Panc1 (cell line): ENCODE results near the gene CRHR2. TPM values are rescaled to one million over a fixed set of nuclear protein-coding genes. Genes with fewer than 3 reads are reported as not detected.

Source experiments
- ATAC-seq: fragments of 200-7000 bp; cut with Tn5 transposase; 2 replicates; pipeline ENCODE4 v1.9.1; 2020; ENCODE audit warnings: mild to moderate bottlenecking, moderate library complexity
- BruUV-seq: library from RNA; stranded (reverse); fragments of 400-500 nt; replicated peaks from 2 replicates; lab custom pipeline; 2021; lab: Mats Ljungman, UMichigan
- CTCF ChIA-PET: fragments of 300-600 bp; sonication (Branson Sonifier 250); formaldehyde crosslinking; loops from one replicate; lab custom pipeline; 2022; ENCODE audit warnings: antibody characterized with exemption; lab: Charles Lee
- POLR2A ChIA-PET: fragments of 300-600 bp; sonication (Branson Sonifier 250); formaldehyde crosslinking; loops from one replicate; lab custom pipeline; 2022; ENCODE audit warnings: antibody characterized with exemption; lab: Charles Lee
- DNase-seq: peaks from one replicate; pipeline ENCODE4 v3.0.0-alpha.2; 2010; ENCODE audit warnings: low read depth, low spot score
- H3K27ac ChIP-seq: 2 replicates; pipeline ENCODE4 v1.5.1; 2011; ENCODE audit warnings: mild to moderate bottlenecking, low read length, inconsistent platforms
- H3K27me3 ChIP-seq: fragments of 200-500 bp; sonication (Bioruptor generic); 2 replicates; pipeline ENCODE4 v1.6.0; 2014; ENCODE audit warnings: low read length, inconsistent platforms; ENCODE audit not compliant: control insufficient read depth, insufficient read depth
- H3K36me3 ChIP-seq: fragments of 200-500 bp; sonication (Bioruptor generic); 2 replicates; pipeline ENCODE4 v1.5.1; 2014; ENCODE audit warnings: inconsistent platforms, mild to moderate bottlenecking, low read length, moderate library complexity; ENCODE audit not compliant: control insufficient read depth, insufficient read depth
- H3K4me1 ChIP-seq: 2 replicates; pipeline ENCODE4 v1.5.1; 2011; ENCODE audit warnings: inconsistent platforms, mild to moderate bottlenecking, low read length, moderate library complexity; ENCODE audit not compliant: control insufficient read depth, insufficient read depth
- H3K4me3 ChIP-seq, 2 experiments: 2 replicates each; pipeline ENCODE4 v1.5.1; 2011 to 2012; ENCODE audit warnings: low read depth in 2 of 2, low read length in 2 of 2, mild to moderate bottlenecking in 2 of 2, inconsistent platforms in 1 of 2, moderate library complexity in 1 of 2
- H3K9me3 ChIP-seq: fragments of 200-500 bp; sonication (Bioruptor generic); 2 replicates; pipeline ENCODE4 v1.5.1; 2014; ENCODE audit warnings: low read depth, mild to moderate bottlenecking, inconsistent platforms, low read length, moderate library complexity; ENCODE audit not compliant: control insufficient read depth, insufficient read depth
- POLR2AphosphoS5 ChIP-seq: IDR thresholded peaks from 2 replicates; pipeline ENCODE4 v1.6.1; 2012; ENCODE audit warnings: mild to moderate bottlenecking, low read depth, low read length, moderate library complexity
- SIN3A ChIP-seq: IDR thresholded peaks from 2 replicates; pipeline ENCODE4 v1.6.1; 2012; ENCODE audit warnings: low read depth, mild to moderate bottlenecking, low read length, moderate library complexity, borderline replicate concordance; ENCODE audit not compliant: insufficient read depth
- TCF7L2 ChIP-seq: IDR thresholded peaks from 2 replicates; pipeline ENCODE4 v1.6.1; 2011; ENCODE audit warnings: mild to moderate bottlenecking, low read depth, low read length, inconsistent platforms
- in situ Hi-C: cut with HindIII; loops from 2 replicates; pipeline ENCODE4 v1.10.0; 2016; ENCODE audit warnings: low sequenced_read_pairs, low pct_unique_long_range_greater_than_20kb
- intact Hi-C: fragments of 100-400 bp; cut with micrococcal nuclease; formaldehyde crosslinking; loops from one replicate; pipeline ENCODE4 v1.10.0; 2022; ENCODE audit not compliant: unreplicated experiment
- total RNA-seq: library from RNA; stranded (reverse); gene quantifications from one replicate; pipeline ENCODE4 v1.2.1, GENCODE V29; 2021; ENCODE audit not compliant: unreplicated experiment
- TF ChIP-seq, protein P1 (sequence below), 2 experiments: IDR thresholded peaks; 2 replicates each; pipeline ENCODE4 v1.6.1; 2011 to 2012; ENCODE audit warnings: low read depth in 2 of 2, control low read depth in 1 of 2, low read length in 1 of 2, mild to moderate bottlenecking in 1 of 2, moderate library complexity in 1 of 2; ENCODE audit not compliant: insufficient read depth in 1 of 2
- TF ChIP-seq, protein P2 (sequence below): fragments of 450-650 bp; IDR thresholded peaks from 2 replicates; pipeline ENCODE4 v1.5.1; 2017; ENCODE audit warnings: mild to moderate bottlenecking

The CRHR2 gene
- total RNA-seq, 1 experiment from 2014 or later, result not detected

DNA sequence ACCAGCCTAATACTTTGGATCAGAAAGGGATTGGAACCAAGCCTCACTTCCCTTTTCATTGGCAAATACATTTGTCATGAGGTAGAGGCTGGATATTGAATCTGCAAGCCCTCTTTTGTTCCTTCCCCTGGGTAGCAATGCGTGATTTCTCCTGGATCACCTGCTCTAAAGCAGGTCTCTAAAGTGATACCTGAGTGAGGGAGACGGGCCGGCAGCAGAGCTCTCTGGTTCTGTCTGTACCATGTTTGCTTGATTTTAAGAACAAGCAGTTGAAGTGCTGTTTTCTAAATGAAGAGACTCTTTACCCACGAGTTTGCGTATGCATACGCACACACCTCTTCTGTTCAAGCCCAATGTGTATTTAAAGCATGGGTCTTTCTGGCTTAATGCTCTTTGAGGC, 46.5 kb downstream of the CRHR2 start:
- Histone ChIP-seq H3K36me3 (peaks cover 44% of the 10 kb centered on the region), H3K4me3 (no peak overlapping the region), H3K4me1 (no peaks in the 10 kb centered on the region), H3K9me3 (no peaks in the 10 kb centered on the region; the same call in 1 of the 2 replicates), H3K27me3 (no peaks in the 10 kb centered on the region), H3K27ac (no peak overlapping the region)
- ChIA-PET POLR2A (no interaction called here), CTCF (no interaction called here)
- ATAC-seq (no peak), DNase-seq (no peak)
- in situ Hi-C loops, result no loop called here
- intact Hi-C loops, result no loop called here
- TF ChIP-seq SIN3A (no peak), TCF7L2 (no peak), POLR2AphosphoS5 (0 out of 2 replicates have a peak, but pooled peaks have one; percentile 36)
- TF ChIP-seq, protein P1, sequence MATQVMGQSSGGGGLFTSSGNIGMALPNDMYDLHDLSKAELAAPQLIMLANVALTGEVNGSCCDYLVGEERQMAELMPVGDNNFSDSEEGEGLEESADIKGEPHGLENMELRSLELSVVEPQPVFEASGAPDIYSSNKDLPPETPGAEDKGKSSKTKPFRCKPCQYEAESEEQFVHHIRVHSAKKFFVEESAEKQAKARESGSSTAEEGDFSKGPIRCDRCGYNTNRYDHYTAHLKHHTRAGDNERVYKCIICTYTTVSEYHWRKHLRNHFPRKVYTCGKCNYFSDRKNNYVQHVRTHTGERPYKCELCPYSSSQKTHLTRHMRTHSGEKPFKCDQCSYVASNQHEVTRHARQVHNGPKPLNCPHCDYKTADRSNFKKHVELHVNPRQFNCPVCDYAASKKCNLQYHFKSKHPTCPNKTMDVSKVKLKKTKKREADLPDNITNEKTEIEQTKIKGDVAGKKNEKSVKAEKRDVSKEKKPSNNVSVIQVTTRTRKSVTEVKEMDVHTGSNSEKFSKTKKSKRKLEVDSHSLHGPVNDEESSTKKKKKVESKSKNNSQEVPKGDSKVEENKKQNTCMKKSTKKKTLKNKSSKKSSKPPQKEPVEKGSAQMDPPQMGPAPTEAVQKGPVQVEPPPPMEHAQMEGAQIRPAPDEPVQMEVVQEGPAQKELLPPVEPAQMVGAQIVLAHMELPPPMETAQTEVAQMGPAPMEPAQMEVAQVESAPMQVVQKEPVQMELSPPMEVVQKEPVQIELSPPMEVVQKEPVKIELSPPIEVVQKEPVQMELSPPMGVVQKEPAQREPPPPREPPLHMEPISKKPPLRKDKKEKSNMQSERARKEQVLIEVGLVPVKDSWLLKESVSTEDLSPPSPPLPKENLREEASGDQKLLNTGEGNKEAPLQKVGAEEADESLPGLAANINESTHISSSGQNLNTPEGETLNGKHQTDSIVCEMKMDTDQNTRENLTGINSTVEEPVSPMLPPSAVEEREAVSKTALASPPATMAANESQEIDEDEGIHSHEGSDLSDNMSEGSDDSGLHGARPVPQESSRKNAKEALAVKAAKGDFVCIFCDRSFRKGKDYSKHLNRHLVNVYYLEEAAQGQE (IDR thresholded peaks at IDR 0.05; ENCODE audit: insufficient read depth in 1 of 2, low read depth in 2 of 2, low read length in 1 of 2), result no peak
- TF ChIP-seq, protein P2, sequence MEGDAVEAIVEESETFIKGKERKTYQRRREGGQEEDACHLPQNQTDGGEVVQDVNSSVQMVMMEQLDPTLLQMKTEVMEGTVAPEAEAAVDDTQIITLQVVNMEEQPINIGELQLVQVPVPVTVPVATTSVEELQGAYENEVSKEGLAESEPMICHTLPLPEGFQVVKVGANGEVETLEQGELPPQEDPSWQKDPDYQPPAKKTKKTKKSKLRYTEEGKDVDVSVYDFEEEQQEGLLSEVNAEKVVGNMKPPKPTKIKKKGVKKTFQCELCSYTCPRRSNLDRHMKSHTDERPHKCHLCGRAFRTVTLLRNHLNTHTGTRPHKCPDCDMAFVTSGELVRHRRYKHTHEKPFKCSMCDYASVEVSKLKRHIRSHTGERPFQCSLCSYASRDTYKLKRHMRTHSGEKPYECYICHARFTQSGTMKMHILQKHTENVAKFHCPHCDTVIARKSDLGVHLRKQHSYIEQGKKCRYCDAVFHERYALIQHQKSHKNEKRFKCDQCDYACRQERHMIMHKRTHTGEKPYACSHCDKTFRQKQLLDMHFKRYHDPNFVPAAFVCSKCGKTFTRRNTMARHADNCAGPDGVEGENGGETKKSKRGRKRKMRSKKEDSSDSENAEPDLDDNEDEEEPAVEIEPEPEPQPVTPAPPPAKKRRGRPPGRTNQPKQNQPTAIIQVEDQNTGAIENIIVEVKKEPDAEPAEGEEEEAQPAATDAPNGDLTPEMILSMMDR, result no peak
- no TSS peak for BruUV-seq

DNA sequence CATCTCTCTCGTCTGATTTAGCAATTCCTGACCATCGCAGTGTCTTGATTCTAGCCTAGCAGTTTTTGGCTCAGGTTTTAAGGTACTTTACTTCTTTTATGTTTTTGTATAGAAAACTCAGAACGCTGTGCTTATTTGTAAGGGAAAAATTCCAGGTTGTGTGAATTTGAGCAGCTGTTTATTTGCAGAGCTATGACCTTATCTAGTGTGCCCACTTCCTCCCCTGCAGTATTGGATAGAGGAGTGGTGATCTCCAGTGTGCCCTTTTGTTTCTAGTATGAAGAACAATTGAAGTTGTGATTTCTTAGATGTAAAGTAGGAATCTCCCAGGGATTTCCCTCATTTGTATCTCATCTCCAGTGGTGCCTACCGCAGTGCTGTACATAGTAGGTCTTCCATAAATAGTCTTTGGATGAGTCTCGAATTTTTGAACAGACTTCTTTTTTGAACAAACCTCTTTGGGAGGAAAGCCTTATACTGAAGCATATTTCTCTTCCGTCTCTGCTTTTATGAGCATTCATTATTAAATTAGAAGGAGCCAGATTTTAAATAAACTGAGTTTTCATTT, 47.5 kb downstream of the CRHR2 start:
- H3K9me3 ChIP-seq, result no peaks in the 10 kb centered on the region; the same call in 1 of the 2 replicates
- ChIA-PET CTCF (no interaction called here), POLR2A (no interaction called here)
- in situ Hi-C loops (no loop called here), intact Hi-C loops (no loop called here)
- TF ChIP-seq TCF7L2 (no peak), SIN3A (no peak), POLR2AphosphoS5 (no peak)
- TF ChIP-seq, protein P2, result no peak
- TF ChIP-seq, protein P1 (IDR thresholded peaks at IDR 0.05; ENCODE audit: insufficient read depth in 1 of 2, low read depth in 2 of 2, low read length in 1 of 2), result no peak
- BruUV-seq, result no TSS peak
- H3K36me3 ChIP-seq, result peaks cover 48% of the 10 kb centered on the region
- H3K27ac ChIP-seq, result no peak overlapping the region
- H3K27me3 ChIP-seq, result no peaks in the 10 kb centered on the region
- DNase-seq (no peak), ATAC-seq (no peak)
- no peak overlapping the region for H3K4me3 ChIP-seq
- no peaks in the 10 kb centered on the region for H3K4me1 ChIP-seq
